HepG2 (cell line): ENCODE data around the gene HDAC4.

Source experiments
- EHMT2 ChIP-seq: fragments of 200-600 bp; sonication (generic); IDR thresholded peaks from 2 replicates; pipeline ENCODE4 v1.7.0; 2017; ENCODE audit warnings: antibody characterized with exemption, low read depth, low read length, borderline replicate concordance
- IRF2 ChIP-seq: IDR thresholded peaks from 2 replicates; pipeline ENCODE4 v1.6.1; 2018; ENCODE audit warnings: missing genetic modification reagents, missing compliant biosample characterization
- JUND ChIP-seq: sonication (generic); formaldehyde crosslinking; IDR thresholded peaks from 2 replicates; pipeline ENCODE4 v1.8.0; 2022; ENCODE audit warnings: mild to moderate bottlenecking, missing genetic modification reagents
- MAFG ChIP-seq: sonication (generic); formaldehyde crosslinking; IDR thresholded peaks from 2 replicates; pipeline ENCODE4 v1.5.1; 2020; ENCODE audit warnings: mild to moderate bottlenecking, missing genetic modification reagents
- NR1H2 ChIP-seq: sonication (generic); formaldehyde crosslinking; IDR thresholded peaks from 2 replicates; pipeline ENCODE4 v1.8.1; 2022; ENCODE audit warnings: low read depth, missing genetic modification reagents, borderline replicate concordance
- ZFP36 ChIP-seq: fragments of 150-350 bp; IDR thresholded peaks from 2 replicates; pipeline ENCODE4 v1.6.1; 2018; ENCODE audit warnings: borderline replicate concordance, low read length, low read depth; ENCODE audit not compliant: partially characterized antibody
- ZNF275 ChIP-seq: sonication (generic); formaldehyde crosslinking; IDR thresholded peaks from 2 replicates; pipeline ENCODE4 v1.8.0; 2022; ENCODE audit warnings: missing genetic modification reagents, mild to moderate bottlenecking, inconsistent platforms, borderline replicate concordance
- ZNF3 ChIP-seq: IDR thresholded peaks from 2 replicates; pipeline ENCODE4 v1.7.0; 2017; ENCODE audit warnings: inconsistent platforms
- ZNF639 ChIP-seq: conservative IDR thresholded peaks from 2 replicates; pipeline ENCODE4 v1.6.1; 2018; ENCODE audit warnings: missing genetic modification reagents
- TF ChIP-seq, protein P1 (sequence below): sonication (generic); formaldehyde crosslinking; IDR thresholded peaks from 2 replicates; pipeline ENCODE4 v1.5.0; 2020; ENCODE audit warnings: mild to moderate bottlenecking, missing genetic modification reagents, moderate library complexity
- TF ChIP-seq, protein P2 (sequence below): sonication (generic); formaldehyde crosslinking; IDR thresholded peaks from 2 replicates; pipeline ENCODE4 v1.9.0; 2021; ENCODE audit warnings: missing genetic modification reagents, borderline replicate concordance

DNA sequence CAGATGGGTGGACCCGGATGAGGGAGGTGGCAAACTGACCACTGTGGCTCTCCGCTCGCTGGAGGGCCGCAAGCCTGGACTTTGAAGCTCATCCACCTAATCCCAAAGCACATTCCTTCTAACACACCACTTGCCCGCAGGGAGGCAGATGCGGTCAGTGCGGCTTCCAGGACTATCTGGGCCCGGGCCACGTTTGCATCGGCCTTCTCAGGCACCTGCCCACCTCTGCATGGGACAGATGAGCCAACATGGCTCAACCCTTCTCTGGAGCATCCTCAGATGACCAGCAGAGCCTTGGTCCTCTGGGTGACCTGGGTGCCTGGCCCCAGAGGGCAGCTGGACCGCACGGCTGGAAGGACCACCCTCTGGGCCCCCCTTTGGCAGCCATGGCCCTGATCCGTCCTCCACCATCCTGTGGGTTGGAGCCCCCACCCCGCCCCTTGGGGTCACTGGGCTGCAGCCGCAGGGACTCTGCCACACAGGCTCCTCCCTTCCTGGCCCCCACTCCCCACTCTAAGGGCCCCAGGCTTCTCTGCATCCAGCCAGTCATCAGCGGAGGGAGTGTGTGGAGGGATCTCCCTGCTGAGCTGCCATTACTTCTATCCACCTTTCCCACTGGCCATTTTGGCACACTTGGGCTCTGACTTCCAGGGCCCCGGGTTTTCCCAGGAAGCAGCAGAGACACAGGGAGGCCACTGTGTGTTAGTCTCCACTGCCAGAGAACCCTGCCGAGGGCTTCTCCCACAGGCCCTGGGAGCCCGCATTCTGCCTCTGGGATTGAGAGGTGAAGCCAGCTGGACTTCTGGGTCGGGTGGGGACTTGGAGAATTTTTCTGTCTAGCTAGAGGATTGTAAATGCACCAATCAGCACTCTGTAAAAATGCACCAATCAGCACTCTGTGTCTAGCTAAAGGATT, 12.3 kb downstream of the HDAC4 start:
- TF ChIP-seq, protein P1, sequence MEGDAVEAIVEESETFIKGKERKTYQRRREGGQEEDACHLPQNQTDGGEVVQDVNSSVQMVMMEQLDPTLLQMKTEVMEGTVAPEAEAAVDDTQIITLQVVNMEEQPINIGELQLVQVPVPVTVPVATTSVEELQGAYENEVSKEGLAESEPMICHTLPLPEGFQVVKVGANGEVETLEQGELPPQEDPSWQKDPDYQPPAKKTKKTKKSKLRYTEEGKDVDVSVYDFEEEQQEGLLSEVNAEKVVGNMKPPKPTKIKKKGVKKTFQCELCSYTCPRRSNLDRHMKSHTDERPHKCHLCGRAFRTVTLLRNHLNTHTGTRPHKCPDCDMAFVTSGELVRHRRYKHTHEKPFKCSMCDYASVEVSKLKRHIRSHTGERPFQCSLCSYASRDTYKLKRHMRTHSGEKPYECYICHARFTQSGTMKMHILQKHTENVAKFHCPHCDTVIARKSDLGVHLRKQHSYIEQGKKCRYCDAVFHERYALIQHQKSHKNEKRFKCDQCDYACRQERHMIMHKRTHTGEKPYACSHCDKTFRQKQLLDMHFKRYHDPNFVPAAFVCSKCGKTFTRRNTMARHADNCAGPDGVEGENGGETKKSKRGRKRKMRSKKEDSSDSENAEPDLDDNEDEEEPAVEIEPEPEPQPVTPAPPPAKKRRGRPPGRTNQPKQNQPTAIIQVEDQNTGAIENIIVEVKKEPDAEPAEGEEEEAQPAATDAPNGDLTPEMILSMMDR (CRISPR knock-in tag): no peak
- TF ChIP-seq IRF2 (no peak), EHMT2 (no peak), ZNF3 (CRISPR knock-in tag) (no peak), MAFG (no peak), ZFP36 (no peak), ZNF639 (no peak), ZNF275 (CRISPR knock-in tag) (no peak), NR1H2 (CRISPR knock-in tag) (no peak), JUND (CRISPR knock-in tag) (no peak)
- TF ChIP-seq, protein P2, sequence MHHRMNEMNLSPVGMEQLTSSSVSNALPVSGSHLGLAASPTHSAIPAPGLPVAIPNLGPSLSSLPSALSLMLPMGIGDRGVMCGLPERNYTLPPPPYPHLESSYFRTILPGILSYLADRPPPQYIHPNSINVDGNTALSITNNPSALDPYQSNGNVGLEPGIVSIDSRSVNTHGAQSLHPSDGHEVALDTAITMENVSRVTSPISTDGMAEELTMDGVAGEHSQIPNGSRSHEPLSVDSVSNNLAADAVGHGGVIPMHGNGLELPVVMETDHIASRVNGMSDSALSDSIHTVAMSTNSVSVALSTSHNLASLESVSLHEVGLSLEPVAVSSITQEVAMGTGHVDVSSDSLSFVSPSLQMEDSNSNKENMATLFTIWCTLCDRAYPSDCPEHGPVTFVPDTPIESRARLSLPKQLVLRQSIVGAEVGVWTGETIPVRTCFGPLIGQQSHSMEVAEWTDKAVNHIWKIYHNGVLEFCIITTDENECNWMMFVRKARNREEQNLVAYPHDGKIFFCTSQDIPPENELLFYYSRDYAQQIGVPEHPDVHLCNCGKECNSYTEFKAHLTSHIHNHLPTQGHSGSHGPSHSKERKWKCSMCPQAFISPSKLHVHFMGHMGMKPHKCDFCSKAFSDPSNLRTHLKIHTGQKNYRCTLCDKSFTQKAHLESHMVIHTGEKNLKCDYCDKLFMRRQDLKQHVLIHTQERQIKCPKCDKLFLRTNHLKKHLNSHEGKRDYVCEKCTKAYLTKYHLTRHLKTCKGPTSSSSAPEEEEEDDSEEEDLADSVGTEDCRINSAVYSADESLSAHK (CRISPR knock-in tag): no peak
